ENCODE results near the gene ACTRT2.

The ACTRT2 gene

GRCh38 chr1:3018576-3018975 lies 2.7 kb upstream of the ACTRT2 start:
- no peak for DNase-seq

- DNase-seq: no peak
Measured at GRCh38 chr1:3019007-3019515, 2.2 kb upstream of the ACTRT2 start.

- DNase-seq: no peak
Measured at GRCh38 chr1:3019516-3020051, 1.7 kb upstream of the ACTRT2 start.

DNA sequence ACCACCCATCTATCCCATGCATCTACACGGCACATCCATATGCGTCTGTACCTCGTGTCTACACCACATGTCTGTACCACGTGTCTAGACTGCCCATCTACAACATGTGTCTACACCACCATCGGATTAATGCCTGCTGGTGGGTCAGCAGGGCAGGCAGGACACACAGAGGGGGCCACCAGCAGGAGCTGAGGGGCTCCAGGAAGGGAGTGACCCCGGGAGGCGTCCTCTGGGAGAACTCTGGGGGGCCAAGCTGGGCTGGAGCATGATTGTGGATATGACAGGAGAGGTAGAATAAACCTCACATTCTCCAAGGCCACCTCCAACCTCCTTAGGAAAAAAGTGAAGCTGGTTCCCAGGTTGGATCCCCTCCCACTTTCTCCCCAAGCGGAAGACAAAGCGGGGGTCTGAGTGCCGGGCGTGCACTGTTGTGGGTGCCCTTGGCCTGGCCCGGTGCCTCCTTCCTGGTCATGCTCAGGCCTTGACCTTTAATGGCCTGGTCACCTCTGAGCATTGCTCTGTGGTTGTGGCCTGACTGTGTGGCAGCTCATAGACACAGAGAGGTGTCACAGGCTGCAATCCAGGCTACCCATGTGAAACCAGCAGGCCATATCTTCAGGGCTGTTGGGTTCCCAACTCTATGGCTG lies 881 bp upstream of the ACTRT2 start:
- DNase-seq: no peak

GRCh38 chr1:3021801-3022401 lies 634 bp downstream of the ACTRT2 start:
- no peak for DNase-seq

DNA sequence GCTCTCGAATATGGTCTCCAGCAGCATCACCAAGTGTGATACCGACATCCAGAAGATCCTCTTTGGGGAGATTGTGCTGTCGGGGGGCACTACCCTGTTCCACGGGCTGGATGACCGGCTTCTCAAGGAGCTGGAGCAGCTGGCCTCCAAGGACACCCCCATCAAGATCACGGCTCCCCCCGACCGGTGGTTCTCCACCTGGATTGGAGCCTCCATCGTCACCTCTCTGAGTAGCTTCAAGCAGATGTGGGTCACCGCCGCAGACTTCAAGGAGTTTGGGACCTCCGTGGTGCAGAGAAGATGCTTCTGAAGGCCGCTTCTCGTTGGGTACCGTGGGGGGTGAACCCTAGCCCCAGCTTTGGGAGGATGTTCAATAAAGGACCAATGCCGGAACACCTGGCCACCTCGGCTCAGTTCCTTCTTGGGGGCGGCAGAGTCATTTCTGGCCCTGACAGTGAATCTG lies 1.3 kb downstream of the ACTRT2 start:
- DNase-seq: no peak

DNA sequence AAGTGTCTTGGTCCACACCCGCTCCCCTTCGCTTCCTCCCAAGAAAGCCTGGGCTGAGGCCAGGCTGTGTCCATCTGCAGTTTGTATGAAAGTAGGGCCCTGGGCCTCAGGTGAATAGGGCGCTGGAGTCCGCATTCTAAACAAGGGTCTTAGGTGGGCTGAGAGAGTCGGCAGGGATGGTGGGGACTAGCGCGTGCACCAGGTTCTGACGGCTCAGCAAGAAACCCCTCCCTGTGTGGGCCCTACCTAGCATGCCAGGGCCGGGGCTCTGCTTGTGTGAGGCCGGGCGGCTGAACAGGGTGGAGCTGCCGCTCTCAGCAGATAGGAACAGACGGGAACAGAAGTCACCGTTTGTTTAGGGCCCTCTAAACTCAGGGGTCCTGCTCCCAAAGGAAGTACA lies 1.7 kb downstream of the ACTRT2 start:
- DNase-seq: no peak

- DNase-seq: no peak
Measured at GRCh38 chr1:3024019-3024418, 2.8 kb downstream of the ACTRT2 start.

DNA sequence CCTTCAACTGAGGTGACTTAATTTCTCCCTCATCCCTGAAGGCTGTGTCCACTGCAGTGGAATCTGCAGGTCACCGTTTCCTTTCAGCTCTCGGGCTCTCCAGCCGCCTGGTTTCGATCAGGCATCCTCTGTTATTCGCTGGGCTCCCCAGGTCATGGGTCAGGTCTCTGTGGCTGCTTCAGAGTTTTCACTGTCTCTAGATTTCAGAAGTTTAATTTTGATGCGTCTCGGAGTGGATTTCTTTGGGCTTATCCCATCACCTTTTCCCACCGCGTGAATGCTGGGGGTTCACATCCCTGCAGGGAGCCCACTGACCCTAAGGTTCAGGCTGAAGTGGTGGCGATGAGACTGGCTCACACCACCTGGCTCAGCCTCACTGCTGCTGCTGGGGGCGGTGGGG lies 3.3 kb downstream of the ACTRT2 start:
- DNase-seq: no peak

DNA sequence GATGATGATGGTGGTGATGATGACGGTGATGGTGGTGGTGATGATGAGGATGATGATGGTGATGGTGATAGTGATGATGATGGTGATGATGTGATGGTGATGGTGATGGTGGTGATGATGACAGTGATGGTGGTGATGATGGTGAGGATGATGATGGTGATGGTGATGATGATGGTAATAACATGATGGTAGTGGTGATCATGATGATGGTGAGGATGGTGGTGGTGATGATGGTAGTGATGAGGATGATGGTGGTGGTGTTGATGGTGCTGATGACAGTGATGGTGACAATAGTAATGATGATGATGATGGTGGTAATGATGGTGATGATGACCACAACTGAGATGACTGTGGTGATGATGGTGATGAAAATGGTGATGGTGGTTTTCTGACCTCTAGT lies 4.9 kb downstream of the ACTRT2 start:
- no peak for DNase-seq

DNA sequence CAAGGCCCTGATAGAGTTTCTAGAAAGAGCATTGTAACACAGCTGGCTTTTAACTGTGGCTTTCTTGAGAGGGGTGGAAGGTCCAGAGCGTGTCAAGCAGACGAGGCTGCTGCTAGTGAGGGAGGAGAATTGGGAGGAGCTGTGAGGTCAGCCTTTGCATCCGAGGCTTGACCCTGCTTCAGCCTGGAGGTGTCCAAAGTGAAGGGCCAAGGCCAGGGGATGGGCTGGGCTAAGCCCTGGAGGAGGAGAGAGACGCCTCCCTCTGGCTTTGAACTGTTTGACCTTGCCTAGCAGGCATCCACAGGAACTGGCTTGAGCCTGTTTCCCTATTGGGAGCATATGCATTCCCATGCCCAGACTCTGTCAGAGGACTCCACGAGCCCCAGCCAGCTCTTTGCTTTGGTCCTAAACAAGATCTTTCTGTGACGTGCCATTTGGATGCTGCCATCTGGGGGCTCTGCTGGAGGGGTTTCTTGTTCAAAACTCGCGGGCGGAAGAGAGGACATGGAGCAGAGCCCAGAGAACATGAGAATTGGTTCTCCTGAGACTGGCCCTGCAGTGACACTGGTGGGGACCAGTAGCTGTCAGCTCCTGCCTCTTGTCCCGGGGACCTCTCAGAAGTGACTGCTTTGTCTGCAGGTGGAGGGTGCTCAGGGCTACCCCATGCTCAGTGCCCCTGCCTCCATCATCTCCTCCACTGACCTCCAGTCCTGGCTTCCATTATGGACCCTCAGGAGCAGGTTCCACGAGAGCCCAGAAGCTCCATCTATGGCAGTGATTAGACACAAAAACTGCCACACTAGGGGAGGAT lies 5.5 kb downstream of the ACTRT2 start:
- DNase-seq: no peak

GRCh38 chr1:3027611-3028371 lies 6.5 kb downstream of the ACTRT2 start:
- DNase-seq: no peak

GRCh38 chr1:3028531-3029282 lies 7.4 kb downstream of the ACTRT2 start:
- peak; percentile 28 for DNase-seq

DNA sequence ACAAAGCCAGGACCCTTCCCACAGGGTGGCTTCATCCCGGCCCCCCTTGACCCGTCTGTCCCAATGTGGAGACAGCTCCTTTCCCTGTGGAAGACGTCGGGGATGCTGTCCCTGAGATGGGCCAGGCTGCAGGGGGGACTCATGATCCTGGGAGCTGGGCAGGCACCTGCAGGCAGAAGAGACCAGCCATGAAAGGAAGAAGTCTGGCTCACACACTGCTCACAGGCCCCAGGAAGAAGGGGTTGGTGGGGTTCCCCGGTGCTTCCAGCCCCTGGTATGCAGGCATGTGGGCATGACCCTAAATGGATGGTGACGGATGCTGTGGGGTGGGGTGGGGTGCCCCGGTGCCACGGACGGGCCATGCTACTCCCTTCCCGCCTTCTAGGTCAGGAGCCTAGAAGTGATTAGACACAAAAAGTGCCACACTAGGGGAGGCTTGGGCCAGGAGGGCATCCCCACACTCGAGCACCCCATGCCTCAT lies 8.3 kb downstream of the ACTRT2 start:
- no peak for DNase-seq

- DNase-seq: no peak
Measured at GRCh38 chr1:3029991-3030662, 8.9 kb downstream of the ACTRT2 start.

- DNase-seq: no peak
Measured at GRCh38 chr1:3030663-3031381, 9.6 kb downstream of the ACTRT2 start.

- no peak for DNase-seq
Measured at GRCh38 chr1:3031401-3032221, 10.3 kb downstream of the ACTRT2 start.

GRCh38 chr1:3032371-3033039 lies 11.2 kb downstream of the ACTRT2 start:
- DNase-seq: no peak

All from NCI-H1436 (cell line).